GM23338 (cell line): ENCODE data around the gene MAGEA3.

Experiments
- STAT1 ChIP-seq: IDR thresholded peaks from one replicate; pipeline ENCODE4 v1.6.1; 2016; ENCODE audit warnings: antibody characterized with exemption; ENCODE audit not compliant: unreplicated experiment
- TF ChIP-seq, protein P1 (sequence below): IDR thresholded peaks from one replicate; pipeline ENCODE4 v1.6.1; 2018; ENCODE audit warnings: antibody characterized with exemption; ENCODE audit not compliant: unreplicated experiment
- TF ChIP-seq, protein P2 (sequence below), 2 experiments: fragments of 200-600 bp in 1 of 2; sonication (generic) in 1 of 2; conservative IDR thresholded peaks; 2 replicates each; pipeline versions ENCODE4 v1.5.1 to v1.6.1; 2016 to 2017; ENCODE audit warnings: antibody characterized with exemption in 2 of 2, low read depth in 2 of 2, mild to moderate bottlenecking in 2 of 2, moderate library complexity in 1 of 2

DNA sequence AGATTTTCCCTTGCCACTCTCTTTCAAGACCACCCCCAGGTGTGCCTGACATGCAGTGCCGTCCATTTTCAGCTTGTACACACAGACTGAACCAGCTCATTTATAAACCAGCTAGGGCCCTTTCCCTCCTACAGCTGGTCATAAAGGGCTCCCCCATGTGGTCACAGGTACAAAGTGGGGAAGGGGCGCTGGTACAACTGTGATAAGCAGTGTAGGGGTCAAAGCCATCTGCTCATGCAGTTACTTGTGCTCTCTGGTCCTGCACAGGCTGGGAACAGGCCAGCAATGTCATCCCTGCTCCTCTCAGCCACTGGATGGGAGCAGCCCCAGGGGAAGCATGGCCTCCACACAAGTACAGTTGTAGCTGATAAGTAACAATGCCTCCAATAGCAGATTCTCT is 40.3 kb upstream of the MAGEA3 start:
- TF ChIP-seq, protein P1, sequence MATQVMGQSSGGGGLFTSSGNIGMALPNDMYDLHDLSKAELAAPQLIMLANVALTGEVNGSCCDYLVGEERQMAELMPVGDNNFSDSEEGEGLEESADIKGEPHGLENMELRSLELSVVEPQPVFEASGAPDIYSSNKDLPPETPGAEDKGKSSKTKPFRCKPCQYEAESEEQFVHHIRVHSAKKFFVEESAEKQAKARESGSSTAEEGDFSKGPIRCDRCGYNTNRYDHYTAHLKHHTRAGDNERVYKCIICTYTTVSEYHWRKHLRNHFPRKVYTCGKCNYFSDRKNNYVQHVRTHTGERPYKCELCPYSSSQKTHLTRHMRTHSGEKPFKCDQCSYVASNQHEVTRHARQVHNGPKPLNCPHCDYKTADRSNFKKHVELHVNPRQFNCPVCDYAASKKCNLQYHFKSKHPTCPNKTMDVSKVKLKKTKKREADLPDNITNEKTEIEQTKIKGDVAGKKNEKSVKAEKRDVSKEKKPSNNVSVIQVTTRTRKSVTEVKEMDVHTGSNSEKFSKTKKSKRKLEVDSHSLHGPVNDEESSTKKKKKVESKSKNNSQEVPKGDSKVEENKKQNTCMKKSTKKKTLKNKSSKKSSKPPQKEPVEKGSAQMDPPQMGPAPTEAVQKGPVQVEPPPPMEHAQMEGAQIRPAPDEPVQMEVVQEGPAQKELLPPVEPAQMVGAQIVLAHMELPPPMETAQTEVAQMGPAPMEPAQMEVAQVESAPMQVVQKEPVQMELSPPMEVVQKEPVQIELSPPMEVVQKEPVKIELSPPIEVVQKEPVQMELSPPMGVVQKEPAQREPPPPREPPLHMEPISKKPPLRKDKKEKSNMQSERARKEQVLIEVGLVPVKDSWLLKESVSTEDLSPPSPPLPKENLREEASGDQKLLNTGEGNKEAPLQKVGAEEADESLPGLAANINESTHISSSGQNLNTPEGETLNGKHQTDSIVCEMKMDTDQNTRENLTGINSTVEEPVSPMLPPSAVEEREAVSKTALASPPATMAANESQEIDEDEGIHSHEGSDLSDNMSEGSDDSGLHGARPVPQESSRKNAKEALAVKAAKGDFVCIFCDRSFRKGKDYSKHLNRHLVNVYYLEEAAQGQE, result no peak
- TF ChIP-seq, protein P2, sequence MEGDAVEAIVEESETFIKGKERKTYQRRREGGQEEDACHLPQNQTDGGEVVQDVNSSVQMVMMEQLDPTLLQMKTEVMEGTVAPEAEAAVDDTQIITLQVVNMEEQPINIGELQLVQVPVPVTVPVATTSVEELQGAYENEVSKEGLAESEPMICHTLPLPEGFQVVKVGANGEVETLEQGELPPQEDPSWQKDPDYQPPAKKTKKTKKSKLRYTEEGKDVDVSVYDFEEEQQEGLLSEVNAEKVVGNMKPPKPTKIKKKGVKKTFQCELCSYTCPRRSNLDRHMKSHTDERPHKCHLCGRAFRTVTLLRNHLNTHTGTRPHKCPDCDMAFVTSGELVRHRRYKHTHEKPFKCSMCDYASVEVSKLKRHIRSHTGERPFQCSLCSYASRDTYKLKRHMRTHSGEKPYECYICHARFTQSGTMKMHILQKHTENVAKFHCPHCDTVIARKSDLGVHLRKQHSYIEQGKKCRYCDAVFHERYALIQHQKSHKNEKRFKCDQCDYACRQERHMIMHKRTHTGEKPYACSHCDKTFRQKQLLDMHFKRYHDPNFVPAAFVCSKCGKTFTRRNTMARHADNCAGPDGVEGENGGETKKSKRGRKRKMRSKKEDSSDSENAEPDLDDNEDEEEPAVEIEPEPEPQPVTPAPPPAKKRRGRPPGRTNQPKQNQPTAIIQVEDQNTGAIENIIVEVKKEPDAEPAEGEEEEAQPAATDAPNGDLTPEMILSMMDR (conservative IDR thresholded peaks at IDR 0.05; ENCODE audit: low read depth in 2 of 2), result peak; percentile 43 to 64
- no peak for TF ChIP-seq STAT1
